Thoracic aorta (tissue), 2 donors: ENCODE data around the gene NOTUM. TPM values are rescaled to one million over a fixed set of nuclear protein-coding genes. Genes with fewer than 3 reads are reported as not detected.

Experiments used
- ATAC-seq: fragments of 150-250 bp; one replicate; pipeline ENCODE4 v1.8.0; 2017; ENCODE audit warnings: low read depth; ENCODE audit not compliant: insufficient number of reproducible peaks, low FRiP score
- DNase-seq: peaks from one replicate; pipeline ENCODE4 v3.0.0-alpha.2; 2020; ENCODE audit warnings: low spot score
- H3K27ac ChIP-seq, 2 donors: fragments of 200-600 bp; sonication (generic); 1 replicate in 1 of 2; 2 replicates in 1 of 2; pipeline ENCODE4 v1.5.1; 2016; ENCODE audit warnings: mild to moderate bottlenecking in 2 of 2, moderate library complexity in 2 of 2
- H3K27me3 ChIP-seq: fragments of 200-600 bp; sonication (generic); replicated peaks from 2 replicates; pipeline ENCODE4 v1.6.0; 2016; ENCODE audit warnings: mild to moderate bottlenecking; ENCODE audit not compliant: insufficient read depth
- H3K36me3 ChIP-seq: fragments of 200-600 bp; sonication (generic); one replicate; pipeline ENCODE4 v1.5.1; 2016
- H3K4me1 ChIP-seq, 2 donors: fragments of 200-600 bp; sonication (generic); 1 replicate in 1 of 2; 2 replicates in 1 of 2; pipeline versions ENCODE4 v1.5.1 to v1.6.0; 2016; ENCODE audit warnings: low read depth in 2 of 2, mild to moderate bottlenecking in 1 of 2; ENCODE audit not compliant: control insufficient read depth in 1 of 2
- H3K4me3 ChIP-seq: fragments of 200-600 bp; sonication (generic); 2 replicates; pipeline ENCODE4 v1.5.1; 2016; ENCODE audit warnings: mild to moderate bottlenecking
- H3K9me3 ChIP-seq: fragments of 200-600 bp; sonication (generic); 2 replicates; pipeline ENCODE4 v1.5.1; 2016
- total RNA-seq, 2 donors: library from RNA; depleted of rRNA; stranded (reverse); fragments of >200 nt; gene quantifications; one replicate each; pipeline versions ENCODE4 v1.1.0 to v1.2.3, GENCODE V29; 2016
- TF ChIP-seq, protein P1 (sequence below): fragments of 200-600 bp; sonication (generic); IDR thresholded peaks from one replicate; pipeline ENCODE4 v1.5.1; 2019; ENCODE audit warnings: antibody characterized with exemption

NOTUM gene
- total RNA-seq, 2 donors from 2014 or later = not detected

DNA sequence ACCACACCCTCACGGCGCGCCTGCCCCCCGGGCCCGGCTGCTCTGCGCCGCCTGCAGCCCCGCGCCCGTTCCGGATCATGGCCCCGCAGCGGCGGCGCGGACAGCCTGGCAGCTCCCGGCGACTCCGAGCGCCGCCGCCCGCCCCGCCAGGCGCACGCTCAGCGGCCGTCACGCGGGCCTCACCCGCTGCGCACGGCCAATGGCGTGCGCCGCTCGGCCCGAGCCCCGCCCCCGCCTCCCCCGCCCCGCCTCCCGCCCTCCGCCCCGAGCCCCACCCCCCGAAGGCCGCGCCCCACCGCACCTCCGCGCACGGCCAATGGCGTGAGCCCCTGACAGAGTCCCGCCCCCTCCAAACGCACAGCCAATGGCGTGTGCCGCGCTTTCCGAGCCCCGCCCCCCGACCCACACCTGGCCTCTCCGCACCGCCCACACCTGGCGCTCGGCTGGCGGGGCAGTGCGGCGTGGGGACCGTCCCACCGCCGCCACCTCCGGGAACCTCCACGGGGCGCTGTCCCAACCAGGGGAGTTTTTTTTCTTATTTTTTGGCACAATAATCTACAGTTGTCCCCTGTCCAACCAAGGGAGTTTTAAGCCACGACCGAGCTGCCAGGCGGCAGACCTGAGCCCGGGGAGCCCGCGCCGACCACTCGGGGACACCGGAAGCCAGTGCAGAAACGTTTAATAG is 49.6 kb downstream of the NOTUM start, which contains the start of gene PCYT2:
TSS of gene PCYT2 (minus strand) at position 123 of the 685 bp plus-strand sequence. CDS start at position 79, 44 bp downstream.
- no peaks in the 10 kb centered on the region for H3K9me3 ChIP-seq
- H3K4me3 ChIP-seq = peak within 1 kb of the TSS; percentile 81
- no peaks in the 10 kb centered on the region for H3K27me3 ChIP-seq
- DNase-seq (peak; percentile 53), ATAC-seq (peak; percentile 86)
- TF ChIP-seq, protein P1, sequence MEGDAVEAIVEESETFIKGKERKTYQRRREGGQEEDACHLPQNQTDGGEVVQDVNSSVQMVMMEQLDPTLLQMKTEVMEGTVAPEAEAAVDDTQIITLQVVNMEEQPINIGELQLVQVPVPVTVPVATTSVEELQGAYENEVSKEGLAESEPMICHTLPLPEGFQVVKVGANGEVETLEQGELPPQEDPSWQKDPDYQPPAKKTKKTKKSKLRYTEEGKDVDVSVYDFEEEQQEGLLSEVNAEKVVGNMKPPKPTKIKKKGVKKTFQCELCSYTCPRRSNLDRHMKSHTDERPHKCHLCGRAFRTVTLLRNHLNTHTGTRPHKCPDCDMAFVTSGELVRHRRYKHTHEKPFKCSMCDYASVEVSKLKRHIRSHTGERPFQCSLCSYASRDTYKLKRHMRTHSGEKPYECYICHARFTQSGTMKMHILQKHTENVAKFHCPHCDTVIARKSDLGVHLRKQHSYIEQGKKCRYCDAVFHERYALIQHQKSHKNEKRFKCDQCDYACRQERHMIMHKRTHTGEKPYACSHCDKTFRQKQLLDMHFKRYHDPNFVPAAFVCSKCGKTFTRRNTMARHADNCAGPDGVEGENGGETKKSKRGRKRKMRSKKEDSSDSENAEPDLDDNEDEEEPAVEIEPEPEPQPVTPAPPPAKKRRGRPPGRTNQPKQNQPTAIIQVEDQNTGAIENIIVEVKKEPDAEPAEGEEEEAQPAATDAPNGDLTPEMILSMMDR = no peak
- peaks cover 6 to 14% of the 10 kb centered on the region in 2 donors for H3K4me1 ChIP-seq
- peak within 1 kb of the TSS; percentile 66 to 85 for H3K27ac ChIP-seq
- H3K36me3 ChIP-seq = peaks cover 28% of the 10 kb centered on the region

- ATAC-seq = peak; percentile 4
- TF ChIP-seq, protein P1 = no peak
- no peaks in the 10 kb centered on the region for H3K9me3 ChIP-seq
- peaks cover 6 to 13% of the 10 kb centered on the region in 2 donors for H3K4me1 ChIP-seq
- H3K27me3 ChIP-seq = no peaks in the 10 kb centered on the region
- H3K36me3 ChIP-seq = peaks cover 28% of the 10 kb centered on the region
- no peak for DNase-seq
- peak overlapping the region in 1 of 2 donors; percentile 19 for H3K27ac ChIP-seq
- peak overlapping the region; percentile 81 for H3K4me3 ChIP-seq
Observed at GRCh38 chr17:81910840-81911276, 50.1 kb downstream of the NOTUM start.

DNA sequence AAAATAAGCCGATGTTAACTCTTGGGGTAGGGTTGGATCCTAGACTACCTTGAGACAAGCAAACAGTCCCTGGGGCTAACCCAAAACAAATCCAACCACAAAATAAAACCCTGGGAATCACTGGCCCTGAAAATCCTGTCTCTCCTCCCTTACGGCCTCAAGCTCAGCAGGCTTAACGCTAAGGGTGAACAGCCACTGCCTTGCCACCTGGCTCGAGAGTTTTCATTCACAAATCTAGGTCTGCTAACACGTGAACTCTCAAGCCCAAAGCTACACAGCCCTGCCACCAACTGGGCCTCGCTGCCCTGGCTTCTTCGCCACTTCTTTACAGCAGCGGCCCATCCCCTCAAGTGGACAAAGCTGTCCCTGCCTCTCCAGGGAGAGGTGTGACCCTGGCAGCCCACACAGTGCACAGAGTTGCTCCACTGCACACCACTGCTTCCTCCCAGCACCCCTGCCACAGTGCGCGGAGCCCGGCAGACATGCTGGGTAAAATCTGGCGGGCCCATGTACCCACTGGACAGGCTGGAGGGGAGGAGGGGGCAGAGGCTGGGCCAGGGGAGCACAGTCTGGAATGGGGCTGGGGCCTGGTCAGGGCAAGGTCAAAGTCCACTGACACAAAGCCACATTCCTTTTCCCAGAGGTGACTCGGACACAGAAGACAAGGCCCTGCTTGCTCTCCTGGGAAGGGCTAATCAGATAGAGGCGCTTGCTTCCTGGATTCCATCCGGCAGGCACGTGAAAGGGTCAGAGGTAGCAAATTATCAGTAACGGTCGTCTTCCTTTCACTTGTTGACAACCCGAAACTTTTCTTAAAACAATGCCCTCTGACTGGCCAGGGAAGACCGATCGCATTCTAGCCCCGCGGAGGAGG is 50.8 kb downstream of the NOTUM start:
- ATAC-seq (no peak), DNase-seq (no peak)
- TF ChIP-seq, protein P1 = no peak
- peaks cover 6 to 13% of the 10 kb centered on the region in 2 donors for H3K4me1 ChIP-seq
- peak overlapping the region in 1 of 2 donors; percentile 19 for H3K27ac ChIP-seq
- peak overlapping the region; percentile 81 for H3K4me3 ChIP-seq
- H3K27me3 ChIP-seq = no peaks in the 10 kb centered on the region
- peaks cover 28% of the 10 kb centered on the region for H3K36me3 ChIP-seq
- H3K9me3 ChIP-seq = no peaks in the 10 kb centered on the region

GRCh38 chr17:81909231-81909630 is 51.8 kb downstream of the NOTUM start:
- no peak overlapping the region for H3K4me3 ChIP-seq
- H3K27me3 ChIP-seq = no peaks in the 10 kb centered on the region
- TF ChIP-seq, protein P1 = no peak
- DNase-seq = no peak
- H3K27ac ChIP-seq = no peak overlapping the region
- H3K36me3 ChIP-seq = peaks cover 19% of the 10 kb centered on the region
- no peak for ATAC-seq
- H3K4me1 ChIP-seq = peaks cover 6 to 13% of the 10 kb centered on the region in 2 donors
- H3K9me3 ChIP-seq = no peaks in the 10 kb centered on the region

- Histone ChIP-seq H3K27ac (no peak overlapping the region), H3K27me3 (no peaks in the 10 kb centered on the region), H3K9me3 (no peaks in the 10 kb centered on the region), H3K4me3 (no peak overlapping the region), H3K4me1 (peaks cover 6 to 13% of the 10 kb centered on the region in 2 donors), H3K36me3 (peaks cover 15% of the 10 kb centered on the region)
- TF ChIP-seq, protein P1 = no peak
- DNase-seq (no peak), ATAC-seq (no peak)
Observed at GRCh38 chr17:81908793-81909192, 52.2 kb downstream of the NOTUM start.
